ENCODE data around the gene C19orf12. TPM values are rescaled to one million over a fixed set of nuclear protein-coding genes. Genes with fewer than 3 reads are reported as not detected.

Gene C19orf12
- polyA plus RNA-seq, 12 donors: 18.0 to 40.5 (median 23.7) TPM; not detected in 1

DNA sequence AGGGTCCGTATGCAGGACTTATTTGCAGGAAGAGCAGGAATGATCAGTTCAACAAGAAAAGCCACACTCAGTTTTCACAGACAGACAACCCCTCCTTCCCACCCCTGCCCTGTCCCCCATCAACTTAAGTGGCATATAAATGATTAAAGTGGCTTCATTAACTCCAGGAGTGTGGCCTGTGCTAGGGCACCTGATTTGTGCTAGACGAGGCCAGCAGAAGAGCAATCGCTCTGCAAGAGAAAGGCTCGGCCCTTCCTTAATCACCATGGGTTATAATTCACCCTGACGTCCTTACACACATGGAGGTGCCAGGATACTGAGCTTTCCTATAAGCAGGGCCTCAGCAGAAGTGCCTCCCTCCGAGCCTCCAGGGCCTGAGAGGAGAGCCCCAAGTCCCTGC, 14.6 kb downstream of the C19orf12 start:
- DNase-seq: no peak

DNA sequence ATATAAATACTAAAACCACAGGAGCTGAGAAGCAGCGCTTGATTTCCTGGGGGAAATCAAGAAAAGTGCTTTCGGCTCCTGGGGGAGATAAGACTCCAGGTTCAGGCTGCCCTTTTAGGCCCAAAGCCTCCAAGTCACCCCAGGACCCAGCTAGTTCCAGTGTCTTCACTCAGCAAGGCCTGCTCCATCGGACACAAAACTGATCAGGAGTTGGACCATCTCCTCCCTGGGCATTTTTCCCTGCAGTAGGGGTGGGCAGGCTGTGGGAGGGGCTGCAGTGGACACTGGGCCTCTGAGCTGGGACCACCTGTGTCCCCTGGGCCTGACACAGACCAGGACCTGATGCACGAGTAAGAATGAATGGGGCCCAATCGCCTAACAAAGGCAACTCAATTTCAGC, 15.2 kb downstream of the C19orf12 start:
- DNase-seq: no peak

DNA sequence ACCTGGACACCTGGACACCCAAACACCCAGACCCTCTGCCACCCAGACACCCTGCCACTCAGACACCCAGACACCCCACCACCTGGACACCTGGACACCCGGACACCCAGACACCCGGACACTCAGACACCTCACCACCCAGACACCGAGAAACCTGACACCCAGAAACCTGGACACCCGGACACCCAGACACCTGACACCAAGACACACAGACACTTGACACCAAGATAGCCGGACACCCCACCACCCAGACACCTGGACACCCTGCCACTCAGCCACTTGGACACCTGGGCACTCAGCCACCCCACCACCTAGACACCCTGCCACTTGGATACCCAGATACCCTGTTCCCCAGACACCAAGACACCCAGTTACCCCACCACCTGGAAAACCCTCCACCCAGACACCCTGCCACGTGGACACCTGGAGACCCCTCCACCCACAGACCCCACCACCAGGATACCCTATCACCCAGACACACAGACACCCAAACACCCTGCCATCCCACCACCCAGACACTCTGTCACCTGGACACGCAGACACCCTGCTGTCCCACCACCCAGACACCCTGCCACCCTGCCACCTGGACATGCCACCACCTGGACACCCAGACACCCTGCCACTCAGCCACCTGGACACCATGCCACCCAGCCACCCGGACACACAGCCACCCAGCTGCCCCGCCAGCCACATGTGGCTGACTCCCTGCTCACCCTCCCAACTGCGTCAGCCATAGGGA, 17.4 kb downstream of the C19orf12 start:
- no peak for DNase-seq

DNA sequence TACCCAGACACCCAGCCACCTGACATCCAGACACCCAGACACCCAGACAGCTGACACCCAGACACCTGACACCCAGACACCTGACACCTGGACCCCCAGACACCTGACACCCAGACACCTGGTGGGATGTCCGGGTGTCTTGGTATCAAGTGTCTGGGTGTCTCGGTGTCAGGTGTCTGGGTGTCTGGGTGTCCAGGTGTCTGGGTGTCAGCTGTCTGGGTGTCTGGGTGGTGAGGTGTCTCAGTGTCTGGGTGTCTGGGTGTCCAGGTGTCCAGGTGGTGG, 18.6 kb downstream of the C19orf12 start:
- no peak for DNase-seq

DNA sequence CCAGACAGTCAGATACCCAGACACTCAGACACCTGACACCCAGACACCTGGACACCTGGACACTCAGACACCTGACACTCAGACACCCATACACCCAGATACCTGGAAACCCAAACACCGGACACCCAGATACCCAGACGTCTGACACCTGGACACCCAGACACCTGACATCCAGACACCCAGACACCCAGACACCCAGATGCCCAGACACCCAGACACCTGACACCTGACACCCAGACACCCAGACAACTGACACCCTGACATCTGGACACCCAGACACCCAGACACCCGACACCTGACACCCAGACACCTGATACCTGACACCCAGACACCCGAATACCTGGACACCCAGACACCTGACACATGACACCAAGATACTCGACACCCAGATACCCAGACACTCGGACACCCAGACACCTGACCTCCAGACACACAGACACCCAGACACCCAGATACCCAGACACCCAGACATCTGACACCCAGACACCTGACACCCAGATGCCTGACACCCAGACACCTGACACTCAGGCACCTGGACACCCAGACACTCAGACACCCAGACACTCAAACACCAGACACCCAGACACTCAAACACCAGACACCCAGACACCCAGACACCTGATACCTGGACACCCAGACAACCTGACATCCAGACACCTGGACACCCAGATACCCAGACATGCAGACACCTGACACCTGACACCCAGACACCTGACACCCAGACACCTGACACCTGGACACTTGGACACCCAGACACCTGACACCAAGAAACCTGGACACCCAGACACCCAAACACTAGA, 19.1 kb downstream of the C19orf12 start:
- DNase-seq: no peak

DNA sequence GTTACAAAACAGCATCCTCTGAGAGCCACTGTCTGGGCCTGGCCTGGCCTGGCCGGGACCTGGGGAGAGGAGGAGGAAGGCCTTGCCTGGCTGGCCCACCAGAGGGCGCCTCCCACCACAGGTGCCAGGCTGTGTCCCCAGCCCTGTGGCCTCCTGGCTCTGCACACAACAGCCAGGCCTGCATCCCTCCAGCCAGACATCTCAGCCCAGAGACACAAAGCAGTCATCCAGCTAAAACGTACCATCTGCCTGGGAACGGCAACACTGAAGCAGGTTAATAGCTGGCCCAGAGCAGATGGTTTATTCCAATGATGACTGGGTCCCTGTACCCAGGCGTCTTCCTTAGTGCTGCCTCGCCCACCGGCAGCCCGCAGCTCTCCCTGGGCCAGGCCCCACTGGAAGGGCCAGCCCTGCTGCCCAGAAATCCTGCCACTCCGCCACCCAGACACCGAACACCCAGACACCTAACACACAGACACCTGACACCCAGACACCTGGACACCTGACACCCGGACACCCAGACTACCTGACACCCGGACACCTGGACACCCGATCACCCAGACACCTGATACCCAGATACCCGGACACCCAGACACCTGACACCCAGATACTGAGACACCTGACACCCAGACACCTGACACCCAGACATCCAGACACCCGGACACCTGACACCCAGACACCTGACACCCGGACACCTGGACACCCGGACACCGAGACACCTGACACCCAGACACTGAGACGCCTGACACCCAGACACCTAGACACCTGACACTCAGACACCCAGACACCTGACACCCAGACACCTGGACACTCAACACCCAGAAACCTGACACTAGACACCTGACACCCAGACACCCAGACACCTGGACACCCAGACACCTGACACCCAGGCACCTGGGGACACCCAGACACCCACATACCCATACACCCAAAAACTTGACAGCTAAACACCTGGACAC, 20.1 kb downstream of the C19orf12 start:
- no peak for DNase-seq

DNA sequence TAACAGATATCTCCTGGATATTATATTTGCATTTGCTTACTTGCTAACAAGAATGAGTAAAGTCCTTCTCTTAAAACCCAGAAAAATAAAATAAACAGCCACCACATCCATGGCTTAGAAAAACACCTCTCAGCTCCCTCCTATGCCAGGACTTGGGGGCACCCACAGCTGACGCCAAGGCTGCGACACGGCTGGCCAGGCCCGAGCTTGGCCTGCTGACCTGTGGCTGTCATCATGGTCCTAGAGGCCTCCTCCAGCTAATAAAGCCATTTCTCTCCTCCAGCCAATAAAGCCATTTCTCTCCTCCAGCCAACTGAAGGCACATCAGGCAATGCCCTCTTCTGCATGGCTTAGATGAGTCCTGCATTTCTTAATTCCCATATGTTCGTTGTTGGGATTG, 20.9 kb downstream of the C19orf12 start:
- no peak for DNase-seq

DNA sequence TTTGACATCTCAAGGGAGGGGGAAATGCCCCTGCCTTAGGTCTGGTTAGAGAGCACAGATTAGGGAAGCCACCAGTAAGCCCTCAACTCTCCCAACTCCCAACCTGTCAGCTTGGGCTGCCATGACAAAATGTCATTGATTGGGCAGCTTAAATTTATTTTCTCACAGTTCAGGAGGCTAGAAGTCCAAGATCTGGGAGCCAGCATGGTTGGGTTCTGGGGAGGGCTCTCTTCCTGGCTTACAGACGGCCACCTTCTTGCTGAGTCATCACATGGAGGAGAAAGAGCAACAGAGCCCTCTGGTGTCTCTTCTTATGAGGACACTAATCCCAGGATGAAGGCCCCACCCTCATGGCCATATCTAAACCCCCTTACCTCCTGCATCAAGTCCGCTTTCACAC, 24.2 kb downstream of the C19orf12 start:
- DNase-seq: no peak

DNA sequence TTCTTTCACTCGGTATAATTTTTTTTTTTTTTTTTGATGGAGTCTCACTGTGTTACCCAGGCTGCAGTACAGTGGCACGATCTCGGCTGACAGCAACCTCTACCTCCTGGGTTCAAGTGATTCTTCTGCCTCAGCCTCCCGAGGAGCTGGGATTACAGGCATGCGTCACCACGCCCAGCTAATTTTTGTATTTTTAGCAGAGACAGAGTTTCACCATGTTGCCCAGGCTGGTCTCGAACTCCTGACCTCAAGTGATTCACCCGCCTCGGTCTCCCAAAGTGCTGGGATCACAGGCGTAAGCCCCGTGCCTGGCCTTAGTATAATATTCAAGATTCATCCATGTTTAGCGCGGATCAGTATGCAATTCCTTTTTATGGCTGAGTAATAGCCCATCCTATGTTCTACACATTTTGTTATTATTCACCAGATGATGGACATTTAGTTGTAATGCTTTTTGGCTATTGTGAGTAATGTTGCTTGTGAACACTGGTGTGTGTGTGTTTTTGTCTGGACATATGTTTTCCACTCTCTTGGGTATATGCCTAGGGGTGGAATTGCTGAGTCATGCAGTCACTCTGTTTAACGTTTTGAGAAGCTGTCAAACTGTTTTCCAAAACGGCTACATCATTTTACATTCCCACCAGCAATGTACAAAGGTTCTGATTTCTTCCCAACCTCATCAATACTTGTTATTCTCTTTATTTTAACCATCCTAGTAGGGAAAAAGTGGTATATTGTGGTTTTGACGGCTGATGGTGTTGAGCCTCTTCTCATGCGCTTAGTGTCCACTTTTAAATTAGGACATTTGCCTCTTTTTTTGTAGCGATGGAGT, 26.9 kb downstream of the C19orf12 start:
- no peak for DNase-seq

DNA sequence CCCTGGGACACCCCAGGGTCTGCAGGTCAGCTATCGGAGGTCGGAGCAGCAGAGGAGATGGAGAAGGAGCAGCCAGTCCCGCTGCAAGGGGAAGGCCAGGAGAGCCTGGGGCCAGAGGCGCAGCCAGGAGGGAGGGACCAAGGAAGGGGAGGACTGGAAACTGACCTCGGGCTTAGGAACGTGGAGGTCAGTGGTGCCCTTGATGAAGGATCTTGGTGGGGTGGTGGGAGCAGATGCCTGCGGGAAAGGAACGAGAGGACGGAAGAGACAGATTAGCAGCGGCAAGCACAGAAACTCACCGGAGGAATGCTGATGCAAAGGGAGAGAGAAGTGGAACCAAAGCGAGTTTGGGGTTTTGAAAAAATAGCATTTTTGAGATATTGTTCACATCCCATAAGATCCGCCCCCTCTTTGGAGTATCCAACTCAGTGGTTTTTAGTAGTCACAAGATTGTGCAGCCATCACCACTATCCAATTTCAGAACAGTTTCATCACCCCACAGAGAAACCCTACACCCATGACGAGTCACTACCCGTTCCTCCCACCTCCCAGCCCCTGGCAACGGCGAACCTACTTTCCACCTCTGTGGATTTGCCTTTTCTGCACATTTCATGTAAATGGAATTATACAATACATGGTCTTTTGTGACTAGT, 27.7 kb downstream of the C19orf12 start:
- DNase-seq: peak; percentile 66

DNA sequence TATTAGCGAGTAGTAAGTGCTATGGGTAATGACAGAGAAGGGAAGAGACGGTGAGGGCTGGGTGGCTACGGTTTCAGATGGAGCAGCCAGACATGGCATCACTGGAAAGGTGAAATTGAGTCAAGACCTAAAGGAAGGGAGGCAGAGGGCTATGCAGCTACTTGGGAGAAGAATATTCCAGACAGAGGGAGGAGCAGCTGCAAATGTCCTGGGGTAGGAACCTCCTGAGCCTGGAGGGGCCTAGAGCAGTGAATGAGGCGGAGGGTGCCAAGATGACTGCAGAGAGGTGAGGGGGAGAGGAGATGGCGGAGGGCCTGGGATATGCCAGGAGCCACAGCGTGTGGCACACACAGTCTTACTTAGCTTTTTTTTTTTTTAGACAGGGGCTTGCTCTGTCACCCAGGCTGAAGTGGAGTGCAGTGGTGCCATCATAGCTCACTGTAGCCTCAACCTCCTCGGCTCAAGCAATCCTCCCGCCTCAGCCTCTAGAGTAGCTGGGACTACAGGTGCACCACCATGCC, 28.7 kb downstream of the C19orf12 start:
- no peak for DNase-seq

DNA sequence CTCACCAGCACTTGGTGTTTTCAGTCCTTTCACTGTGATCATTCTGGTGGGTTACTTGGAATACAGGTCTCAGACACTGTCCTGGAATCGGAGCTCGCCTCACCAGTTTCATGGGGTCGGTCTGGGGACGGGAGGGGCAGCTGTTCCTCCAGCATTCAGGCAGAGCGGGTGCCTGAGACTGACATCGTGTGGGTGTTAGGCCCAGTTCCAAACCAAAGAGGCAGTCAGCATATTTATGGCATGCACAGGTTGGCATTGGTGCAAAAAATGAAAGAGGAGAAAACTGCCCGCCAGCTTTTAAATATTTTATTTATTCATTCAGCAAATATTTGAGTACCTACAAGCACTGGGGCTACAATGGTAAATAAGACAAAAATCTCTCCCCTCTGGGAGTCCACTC, 29.7 kb downstream of the C19orf12 start:
- no peak for DNase-seq

DNA sequence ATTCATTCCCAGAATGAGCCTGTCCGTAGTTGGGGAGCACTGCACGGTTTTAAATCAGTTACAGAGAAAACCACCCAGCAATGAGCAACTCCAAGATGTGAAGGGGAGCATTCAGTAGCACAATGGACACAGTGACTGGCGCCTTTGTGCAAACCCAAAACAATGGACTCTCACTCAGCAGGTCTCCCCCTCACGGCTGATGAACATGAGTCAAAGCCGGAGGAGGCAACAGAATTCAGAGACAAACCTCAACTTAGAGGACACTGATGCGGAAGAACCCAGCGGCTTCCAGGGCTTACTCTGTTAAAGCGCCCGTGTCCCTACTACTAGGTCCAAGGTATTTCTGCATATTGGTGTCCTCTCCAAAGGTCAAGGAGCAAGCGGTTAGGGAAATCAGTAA, 32.1 kb downstream of the C19orf12 start:
- no peak for DNase-seq

DNA sequence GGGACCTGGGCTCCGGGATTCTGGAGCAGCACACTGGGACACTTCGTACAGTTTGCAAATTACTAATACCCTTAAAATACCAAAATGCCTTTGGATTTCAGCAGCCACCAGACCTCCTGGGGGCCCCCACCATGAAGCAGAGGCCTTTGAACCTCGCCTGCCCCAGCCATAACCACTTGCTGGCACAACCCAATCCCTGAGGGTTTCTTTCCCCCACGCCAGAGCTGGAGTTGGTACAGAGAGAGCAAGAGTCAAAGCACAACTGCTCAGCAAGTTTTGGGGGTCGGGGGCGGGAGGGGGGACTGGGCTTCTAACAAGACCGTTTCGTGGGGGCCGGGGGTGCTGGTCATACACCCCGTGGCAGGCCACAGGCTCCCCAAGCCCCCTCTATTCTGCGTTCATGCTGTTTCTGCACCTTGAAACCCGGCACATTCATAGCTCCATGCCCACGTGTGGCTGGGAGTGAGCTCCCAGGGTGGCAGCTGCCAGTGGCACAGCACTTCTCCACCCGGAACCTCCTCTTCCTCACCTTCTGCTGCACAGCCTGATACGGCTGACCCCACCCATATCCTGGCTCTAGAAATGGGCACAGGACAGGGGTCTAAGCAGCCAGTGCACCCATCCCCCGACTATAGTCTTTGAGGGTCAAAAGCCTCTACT, 32.7 kb downstream of the C19orf12 start:
- no peak for DNase-seq

DNA sequence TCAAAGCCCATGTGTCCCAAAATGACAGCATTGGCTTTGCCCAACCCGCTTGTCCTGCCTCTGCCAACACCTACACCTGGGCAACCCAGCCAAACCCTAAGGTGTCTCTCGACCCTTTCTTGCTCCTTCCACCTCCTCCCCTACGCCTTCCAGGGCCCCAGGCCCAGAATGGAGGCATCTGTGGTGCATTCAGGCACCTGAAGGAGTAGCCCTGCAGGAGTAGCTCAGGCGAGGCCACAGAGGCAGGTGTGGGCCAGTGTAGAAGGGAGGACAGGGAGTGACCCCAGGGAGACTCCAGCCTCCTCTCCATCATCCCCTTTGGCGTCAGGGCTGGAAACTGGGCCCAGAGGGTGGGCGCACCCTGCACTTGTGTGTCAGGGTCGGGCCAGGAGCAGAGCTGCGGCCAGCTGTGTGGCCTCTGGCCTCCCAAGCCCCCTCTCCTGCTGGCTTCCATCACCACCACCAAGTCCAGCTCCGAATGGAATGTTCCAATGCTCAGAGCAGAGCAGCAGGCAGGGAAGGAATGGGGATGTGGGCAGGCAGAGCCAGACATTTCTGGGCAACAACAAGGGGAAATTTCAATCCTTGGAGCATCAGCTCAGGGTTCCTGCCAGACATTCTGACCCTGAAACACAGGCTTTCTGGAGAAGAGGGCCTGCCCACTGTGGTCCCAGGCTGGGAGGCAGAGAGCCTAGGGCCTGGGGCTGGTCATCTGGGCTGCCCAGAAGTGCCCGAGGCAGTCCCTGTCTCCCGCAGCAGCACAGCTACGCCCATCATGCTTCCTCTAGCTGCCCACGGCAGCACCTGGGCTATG, 33.4 kb downstream of the C19orf12 start:
- DNase-seq: peak; percentile 82

DNA sequence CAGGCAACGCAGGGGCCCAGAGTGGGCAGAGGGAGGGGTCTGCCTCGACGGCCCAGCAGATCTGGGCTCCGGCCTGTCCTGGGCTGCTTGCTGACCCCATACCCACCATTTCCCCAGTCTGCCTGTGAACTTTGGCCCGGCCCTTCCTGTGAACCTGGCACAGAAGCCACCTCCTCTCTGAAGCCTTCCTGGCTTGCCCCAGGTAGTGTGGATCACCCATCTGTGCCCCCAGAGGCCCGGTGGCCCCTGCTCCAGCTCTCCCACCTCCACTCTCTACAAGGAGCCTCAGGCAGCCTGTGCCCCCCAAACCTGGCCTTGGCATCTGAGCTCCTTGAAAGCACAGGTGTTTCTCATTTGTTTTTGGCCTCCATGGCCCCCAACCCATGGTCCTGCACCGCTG, 34.1 kb downstream of the C19orf12 start:
- DNase-seq: no peak

DNA sequence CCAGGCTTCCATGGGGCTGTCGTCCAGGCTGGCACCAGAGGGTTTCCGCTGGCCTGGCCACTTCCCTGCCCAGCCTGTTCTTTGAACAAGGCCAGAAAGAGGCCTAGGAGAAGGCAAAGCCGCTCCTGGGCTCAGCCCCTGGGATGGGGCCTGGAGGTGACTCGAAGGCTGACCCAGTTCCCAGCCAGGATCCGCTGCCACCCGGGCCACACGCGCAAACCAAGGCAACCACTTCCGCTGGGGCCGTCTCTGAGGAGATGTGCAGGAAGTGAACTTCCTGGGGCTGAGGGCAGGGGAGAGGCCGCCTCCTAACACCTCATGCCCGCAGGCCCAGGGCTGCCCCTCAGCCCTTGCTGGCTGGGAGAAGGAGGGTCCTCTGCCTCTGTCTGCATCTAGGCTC, 34.6 kb downstream of the C19orf12 start:
- no peak for DNase-seq

DNA sequence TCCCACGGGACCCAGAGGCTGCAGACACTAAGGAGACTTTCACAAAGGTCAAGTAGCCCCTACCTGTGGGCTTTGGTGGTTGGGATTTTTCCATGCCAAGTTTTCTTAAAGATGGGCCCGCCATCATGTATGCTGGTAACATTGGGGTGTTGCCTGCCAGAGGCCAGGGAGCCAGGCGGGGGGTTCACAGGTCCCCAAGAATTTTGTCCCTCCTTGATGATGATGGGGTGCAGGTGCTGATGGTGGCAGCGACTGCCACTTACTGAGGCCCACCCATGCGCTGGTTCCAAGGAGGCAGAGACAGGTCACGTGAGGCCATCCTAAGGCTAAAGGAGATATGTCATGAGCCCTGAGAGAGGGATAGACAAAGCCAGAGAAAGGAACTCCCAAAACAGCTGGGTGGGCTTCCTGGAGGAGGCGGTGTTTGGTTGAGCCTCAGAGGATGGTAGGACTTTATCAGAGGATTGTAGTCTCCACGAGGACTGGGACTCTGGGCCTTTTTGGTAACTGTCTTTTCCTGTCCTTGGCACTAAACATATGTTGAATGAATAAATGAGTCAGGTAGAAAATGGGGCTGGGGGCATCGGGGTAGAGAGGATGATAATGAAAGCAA, 35.4 kb downstream of the C19orf12 start:
- no peak for DNase-seq
